Measurements from ENCODE around the gene ANGPTL5.

DNA sequence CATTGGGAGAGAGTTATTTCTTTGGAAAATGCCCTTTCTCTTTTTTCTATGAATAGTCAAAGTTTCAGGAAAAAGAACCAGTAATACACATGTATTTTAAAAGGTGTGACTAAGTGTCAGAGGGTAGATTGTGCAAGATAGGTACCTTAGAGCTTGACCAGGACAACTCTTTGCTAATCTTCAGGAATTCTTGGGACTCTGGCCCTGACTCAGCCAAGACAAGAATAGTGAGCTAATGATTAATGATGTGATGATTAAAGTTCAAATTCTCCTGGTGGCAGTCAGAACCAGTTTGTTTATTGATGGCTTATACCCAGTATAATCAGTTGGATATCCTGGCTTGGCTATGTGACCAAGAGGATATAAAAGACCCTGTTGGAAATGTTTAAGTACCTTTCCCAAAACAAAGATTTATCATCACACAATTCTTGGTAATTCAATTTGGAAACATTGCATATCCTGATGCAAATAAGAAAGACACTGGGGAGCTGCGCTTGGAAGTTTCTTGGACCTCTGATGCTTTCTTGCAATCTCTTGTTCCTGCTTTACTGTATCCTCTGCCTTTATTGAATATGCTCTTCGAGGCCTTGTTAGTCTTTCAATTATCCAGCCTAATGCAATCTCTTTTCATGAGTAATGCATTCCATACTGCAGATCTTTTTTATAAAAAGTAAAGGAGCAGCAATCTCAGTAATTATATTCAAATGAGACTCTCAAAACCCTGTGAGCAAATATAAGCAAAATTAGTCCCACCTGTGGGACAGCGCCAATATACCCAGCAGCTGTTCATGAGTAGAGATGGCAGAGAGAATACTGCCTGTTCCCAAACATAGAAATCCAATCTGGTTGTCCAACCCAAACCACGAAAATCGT lies 49.5 kb downstream of the ANGPTL5 start:
- TF ChIP-seq, protein P1, sequence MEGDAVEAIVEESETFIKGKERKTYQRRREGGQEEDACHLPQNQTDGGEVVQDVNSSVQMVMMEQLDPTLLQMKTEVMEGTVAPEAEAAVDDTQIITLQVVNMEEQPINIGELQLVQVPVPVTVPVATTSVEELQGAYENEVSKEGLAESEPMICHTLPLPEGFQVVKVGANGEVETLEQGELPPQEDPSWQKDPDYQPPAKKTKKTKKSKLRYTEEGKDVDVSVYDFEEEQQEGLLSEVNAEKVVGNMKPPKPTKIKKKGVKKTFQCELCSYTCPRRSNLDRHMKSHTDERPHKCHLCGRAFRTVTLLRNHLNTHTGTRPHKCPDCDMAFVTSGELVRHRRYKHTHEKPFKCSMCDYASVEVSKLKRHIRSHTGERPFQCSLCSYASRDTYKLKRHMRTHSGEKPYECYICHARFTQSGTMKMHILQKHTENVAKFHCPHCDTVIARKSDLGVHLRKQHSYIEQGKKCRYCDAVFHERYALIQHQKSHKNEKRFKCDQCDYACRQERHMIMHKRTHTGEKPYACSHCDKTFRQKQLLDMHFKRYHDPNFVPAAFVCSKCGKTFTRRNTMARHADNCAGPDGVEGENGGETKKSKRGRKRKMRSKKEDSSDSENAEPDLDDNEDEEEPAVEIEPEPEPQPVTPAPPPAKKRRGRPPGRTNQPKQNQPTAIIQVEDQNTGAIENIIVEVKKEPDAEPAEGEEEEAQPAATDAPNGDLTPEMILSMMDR (IDR thresholded peaks at IDR 0.05) = no peak
- TF ChIP-seq POLR2A (IDR thresholded peaks at IDR 0.05) = no peak

All from uterus (tissue), 2 donors.